ENCODE results near the gene L1CAM.
A peak's percentile ranks its signal among the peaks of the same experiment; 100 is the strongest.

The L1CAM gene

DNA sequence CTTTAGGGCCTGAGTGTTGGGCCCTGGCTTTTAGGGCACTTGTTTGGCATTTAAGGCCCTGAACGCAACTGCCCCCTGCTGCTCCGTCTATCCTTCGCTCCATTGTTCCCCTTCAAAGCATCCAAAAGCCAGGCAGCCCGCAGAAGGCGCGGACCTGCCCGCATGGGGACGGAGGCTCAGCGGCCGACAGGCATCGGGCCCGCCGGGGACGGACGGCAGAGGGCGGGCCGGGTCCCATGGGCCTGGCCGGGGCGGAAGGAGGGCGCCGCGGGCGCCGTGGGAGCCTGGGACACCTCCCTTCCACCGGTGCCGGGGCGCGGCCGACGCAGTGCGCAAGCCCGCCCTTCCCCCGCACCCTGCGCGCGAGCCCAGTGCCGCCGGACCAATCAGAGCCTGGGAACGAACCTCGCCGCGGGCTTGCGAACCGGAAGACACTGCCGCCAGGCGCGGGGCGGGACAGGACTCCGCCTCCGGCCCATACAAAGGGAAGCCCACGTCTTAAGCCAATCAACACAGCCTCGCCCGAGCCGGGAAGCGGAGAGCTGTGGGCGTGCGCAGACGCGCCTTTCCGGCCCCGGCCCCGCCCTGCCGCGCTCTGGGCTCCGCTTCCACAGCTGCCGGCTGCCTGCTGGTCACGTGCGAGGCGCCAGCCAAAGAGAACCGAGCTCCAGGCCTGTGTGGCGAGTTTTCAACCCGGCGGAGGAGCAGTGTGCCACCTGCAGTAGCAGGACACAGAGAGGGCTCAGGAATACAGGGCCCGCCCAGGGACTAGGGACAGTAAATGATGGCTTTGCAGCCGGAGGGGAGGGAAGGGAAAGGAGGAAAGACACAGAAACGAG is 42.2 kb upstream of the L1CAM start:
- peaks cover 39% of the 10 kb centered on the region for H3K4me1 Mint-ChIP-seq
- H3K27ac Mint-ChIP-seq = peak overlapping the region; percentile 93
- peak; percentile 73 to 88 for DNase-seq (ENCODE audit: low spot score in 2 of 2)
- ATAC-seq = peak; percentile 88
- H3K4me3 Mint-ChIP-seq = peak overlapping the region; percentile 90
- H3K9me3 Mint-ChIP-seq = no peaks in the 10 kb centered on the region
- peaks cover 51% of the 10 kb centered on the region for H3K36me3 Mint-ChIP-seq

DNA sequence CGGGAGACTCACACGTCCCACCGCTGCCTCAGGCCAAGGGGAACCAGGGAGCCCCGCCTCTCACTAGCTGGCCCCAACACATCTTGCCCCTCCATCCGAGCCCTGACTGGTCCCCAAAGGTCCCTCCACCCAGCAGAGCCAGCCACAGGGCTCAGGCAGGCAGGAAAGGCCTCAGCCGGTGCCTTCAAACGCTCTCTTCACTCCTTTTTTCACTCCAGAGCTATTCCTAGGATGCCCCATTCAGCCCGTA is 41.6 kb upstream of the L1CAM start:
- Mint-ChIP-seq H3K36me3 (peaks cover 48% of the 10 kb centered on the region), H3K27ac (peak overlapping the region; percentile 93), H3K4me1 (peaks cover 44% of the 10 kb centered on the region), H3K9me3 (no peaks in the 10 kb centered on the region), H3K4me3 (peak overlapping the region; percentile 90)
- ATAC-seq (no peak), DNase-seq (ENCODE audit: low spot score in 2 of 2) (no peak)

DNA sequence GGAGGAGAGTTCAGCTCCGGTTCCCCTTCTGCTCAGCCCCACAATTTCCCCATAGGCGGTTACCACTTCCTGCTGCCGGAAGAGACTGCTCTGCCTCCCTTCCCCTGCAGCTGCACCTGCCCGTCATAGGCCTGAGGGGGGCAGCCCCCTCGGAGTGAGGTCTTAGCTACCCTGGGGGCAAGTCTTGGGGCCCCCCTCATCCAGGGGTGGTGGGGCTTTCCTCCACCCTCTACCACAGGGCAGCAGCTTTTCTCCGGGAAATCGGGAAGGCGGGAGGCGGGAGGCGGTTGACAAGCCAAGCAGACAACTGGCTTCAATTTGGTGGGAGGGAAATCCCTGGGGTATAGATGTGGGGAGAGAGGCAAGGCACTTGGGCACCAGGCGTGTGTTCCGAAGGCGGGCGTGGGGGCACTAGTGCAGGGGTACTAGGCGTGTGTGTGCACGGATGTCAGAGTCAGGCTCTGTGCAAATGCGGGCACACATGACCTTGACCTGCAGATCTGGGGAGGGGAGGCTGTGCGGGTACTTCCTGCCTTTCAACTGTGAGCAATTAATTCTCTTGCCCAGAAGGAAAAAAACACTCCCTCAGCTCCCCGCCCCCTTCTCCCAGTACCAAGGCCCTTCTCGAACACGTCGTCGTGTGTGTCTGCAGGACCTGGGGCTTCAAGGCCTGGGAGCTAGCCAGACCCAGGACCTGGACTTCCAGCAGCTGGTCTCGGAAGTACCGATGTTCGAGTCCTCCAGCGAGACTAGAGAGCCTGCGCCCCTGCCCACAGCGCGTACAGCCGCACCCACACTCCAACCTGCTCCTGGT is 41.1 kb upstream of the L1CAM start:
- ATAC-seq (peak; percentile 62), DNase-seq (ENCODE audit: low spot score in 2 of 2) (no peak)
- H3K27ac Mint-ChIP-seq = peak overlapping the region; percentile 93
- peaks cover 49% of the 10 kb centered on the region for H3K4me1 Mint-ChIP-seq
- no peaks in the 10 kb centered on the region for H3K9me3 Mint-ChIP-seq
- peaks cover 43% of the 10 kb centered on the region for H3K36me3 Mint-ChIP-seq
- H3K4me3 Mint-ChIP-seq = peak overlapping the region; percentile 90

DNA sequence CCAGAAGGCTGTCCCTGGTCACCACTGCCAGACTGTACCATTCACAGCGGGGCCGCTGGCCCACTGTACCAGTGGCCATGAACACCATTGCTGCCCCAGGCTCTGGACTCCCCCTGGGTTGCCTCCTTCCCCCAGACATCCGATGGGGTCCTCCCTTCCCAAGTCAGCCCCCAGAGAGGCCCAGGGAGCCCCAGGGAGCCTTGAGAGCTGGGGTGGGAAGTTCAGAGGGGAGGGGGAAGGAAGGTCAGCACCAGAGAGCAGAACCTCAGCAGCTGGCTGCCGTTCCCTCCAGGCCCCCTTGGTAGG is 40.5 kb upstream of the L1CAM start:
- peaks cover 37% of the 10 kb centered on the region for H3K36me3 Mint-ChIP-seq
- H3K4me1 Mint-ChIP-seq = peaks cover 49% of the 10 kb centered on the region
- ATAC-seq = peak; percentile 2
- no peaks in the 10 kb centered on the region for H3K9me3 Mint-ChIP-seq
- peak overlapping the region; percentile 93 for H3K27ac Mint-ChIP-seq
- DNase-seq (ENCODE audit: low spot score in 2 of 2) = peak in 1 of 2 donors; percentile 34
- peak overlapping the region; percentile 90 for H3K4me3 Mint-ChIP-seq

DNA sequence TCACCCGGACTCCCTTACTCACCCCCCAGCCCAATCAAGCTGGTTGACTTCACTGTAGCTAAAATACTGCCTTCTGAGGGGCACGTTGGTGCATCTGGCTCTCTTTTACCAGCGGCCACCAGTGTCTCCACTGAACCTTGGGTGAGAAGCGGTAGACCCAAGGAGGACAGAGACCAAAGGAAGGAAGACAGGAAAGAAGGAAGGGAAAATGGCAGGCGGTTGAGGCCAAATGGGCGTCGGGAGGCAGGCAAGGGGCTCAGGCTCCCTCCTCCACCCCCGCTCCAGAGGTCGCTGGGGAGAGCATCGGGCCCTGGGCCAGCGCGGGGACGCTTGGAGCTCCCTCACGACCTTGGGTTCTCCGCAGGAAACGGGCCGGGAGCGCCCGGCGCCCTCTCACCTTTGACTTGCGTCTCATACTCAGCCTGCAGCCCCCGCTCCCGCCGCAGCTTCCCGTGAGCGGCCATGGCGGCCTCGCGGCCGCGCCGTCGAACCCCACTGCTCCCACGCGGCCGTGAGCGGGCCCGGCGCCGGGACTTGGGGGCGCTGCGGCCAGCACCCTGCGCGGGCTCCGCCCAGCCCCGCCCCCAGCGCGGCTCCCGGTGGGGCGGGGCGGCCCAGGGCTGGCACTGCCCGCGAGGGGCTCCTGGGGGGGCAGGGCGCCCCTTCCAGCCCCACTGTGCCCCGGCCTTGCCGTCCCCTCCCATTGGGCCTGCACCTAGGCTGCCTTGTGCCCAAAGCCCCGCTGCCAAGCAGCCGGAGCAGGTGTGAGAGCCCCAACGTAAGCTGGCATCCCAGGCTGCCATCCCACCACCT is 40.0 kb upstream of the L1CAM start, which contains the start of gene ARHGAP4:
Gene ARHGAP4 (minus strand): TSS at position 526 of the 813 bp plus-strand sequence. CDS start 62 bp downstream, at position 464.
- peaks cover 44% of the 10 kb centered on the region for H3K4me1 Mint-ChIP-seq
- H3K4me3 Mint-ChIP-seq = peak within 1 kb of the TSS; percentile 90
- no peaks in the 10 kb centered on the region for H3K9me3 Mint-ChIP-seq
- H3K36me3 Mint-ChIP-seq = peaks cover 32% of the 10 kb centered on the region
- DNase-seq (ENCODE audit: low spot score in 2 of 2) = peak; percentile 26 to 76
- peak within 1 kb of the TSS; percentile 93 for H3K27ac Mint-ChIP-seq
- ATAC-seq = peak; percentile 25

DNA sequence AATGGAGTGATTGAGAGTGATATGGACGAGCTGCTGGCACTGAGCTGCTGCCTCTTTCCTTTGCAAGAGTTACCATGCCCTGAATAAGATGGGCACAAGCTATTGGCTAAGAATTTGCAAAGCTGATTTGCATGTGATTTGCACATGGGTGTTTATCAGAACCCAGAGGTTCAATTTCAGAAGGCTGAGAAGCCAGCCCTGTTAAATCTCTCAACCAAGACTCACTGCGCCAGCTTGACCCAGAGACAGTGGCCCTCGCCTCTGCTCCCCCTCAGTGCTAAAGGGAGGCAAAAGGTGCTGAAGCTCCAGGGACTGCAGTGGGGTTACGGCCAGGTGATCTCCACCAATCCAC is 39.4 kb upstream of the L1CAM start:
- Mint-ChIP-seq H3K36me3 (peaks cover 32% of the 10 kb centered on the region), H3K9me3 (no peaks in the 10 kb centered on the region), H3K4me3 (peak overlapping the region; percentile 90), H3K27ac (peak overlapping the region; percentile 93), H3K4me1 (peaks cover 44% of the 10 kb centered on the region)
- peak in 1 of 2 donors; percentile 63 for DNase-seq (ENCODE audit: low spot score in 2 of 2)
- no peak for ATAC-seq

DNA sequence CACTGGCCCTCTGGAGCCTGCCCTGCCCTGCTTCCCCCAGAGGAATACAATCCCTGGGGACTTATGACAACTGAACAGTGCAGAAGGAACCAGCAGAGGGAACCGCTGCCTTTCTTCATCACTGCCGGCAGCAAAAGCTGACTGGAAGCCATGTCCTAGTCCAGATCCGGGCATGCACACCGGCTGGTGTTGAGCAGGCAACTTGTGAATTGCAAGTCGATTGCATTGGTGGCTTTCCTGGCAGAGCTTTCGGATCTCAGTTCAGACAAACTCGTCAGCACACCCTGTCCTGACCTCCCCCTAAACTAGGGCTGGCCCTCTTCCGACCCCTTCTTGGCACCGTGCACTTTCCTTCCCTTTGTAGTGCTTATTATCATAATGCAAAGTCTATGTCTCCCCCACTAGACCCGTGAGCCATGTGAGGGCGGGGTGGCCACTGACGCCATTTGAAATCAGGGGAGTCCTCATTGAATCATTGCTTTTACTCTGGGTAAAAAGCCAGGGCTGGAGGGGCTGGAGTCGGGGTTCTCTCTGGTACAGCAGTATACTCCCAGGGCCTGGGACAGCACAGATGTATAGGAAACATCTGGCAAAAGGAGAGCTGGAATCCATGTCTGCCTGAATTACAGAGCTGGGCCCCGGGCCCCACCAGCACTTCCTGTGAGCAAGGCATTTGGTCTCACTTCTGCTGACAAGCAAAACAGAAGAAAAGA is 38.3 kb upstream of the L1CAM start:
- ATAC-seq = no peak
- peaks cover 42% of the 10 kb centered on the region for H3K36me3 Mint-ChIP-seq
- DNase-seq (ENCODE audit: low spot score in 2 of 2) = no peak
- H3K9me3 Mint-ChIP-seq = no peaks in the 10 kb centered on the region
- peak overlapping the region; percentile 90 for H3K4me3 Mint-ChIP-seq
- peak overlapping the region; percentile 93 for H3K27ac Mint-ChIP-seq
- H3K4me1 Mint-ChIP-seq = peaks cover 44% of the 10 kb centered on the region

DNA sequence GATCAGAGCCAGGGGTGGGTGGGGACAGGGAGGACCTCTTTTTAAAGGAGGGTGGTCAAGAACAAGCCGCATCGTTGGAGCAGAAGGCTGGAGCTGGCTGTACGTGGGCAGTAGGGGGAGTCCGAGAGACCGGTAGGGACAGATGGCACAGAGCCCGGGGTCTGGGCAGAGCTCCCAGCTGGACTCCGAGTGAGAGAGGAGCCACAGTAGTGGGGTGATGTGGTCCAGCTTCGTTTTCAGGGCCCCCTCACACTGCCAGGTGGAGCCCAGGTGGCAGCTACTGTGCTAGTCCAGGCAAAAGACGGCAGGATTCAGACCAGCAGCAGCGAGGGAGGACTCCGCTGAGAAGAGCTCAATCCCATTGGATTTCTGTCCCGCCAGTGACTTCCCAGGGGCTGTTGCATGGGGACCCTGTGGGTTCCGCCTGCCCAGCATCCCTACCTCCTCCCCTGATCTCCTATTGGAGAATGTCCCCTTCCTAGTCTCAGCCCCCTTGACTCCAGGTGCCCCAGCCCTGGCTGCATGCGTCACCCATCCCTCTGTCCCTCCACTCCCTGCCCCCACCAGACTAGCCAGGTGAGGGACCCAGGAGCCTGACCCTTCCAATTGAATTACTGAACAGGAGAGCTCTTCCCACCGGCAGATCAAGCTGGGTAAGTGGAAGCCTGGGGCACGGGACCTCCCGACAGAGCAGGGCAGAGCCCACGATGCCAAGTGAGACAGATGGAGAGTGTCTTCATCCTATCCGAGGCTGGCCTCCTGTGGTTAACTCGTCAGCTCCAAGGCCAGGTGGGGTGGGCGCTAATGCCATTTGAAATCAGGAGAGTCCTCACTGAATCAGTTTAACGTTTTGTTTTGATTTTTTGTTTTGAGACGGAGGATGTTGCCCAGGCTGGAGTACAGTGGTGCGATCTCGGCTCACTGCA is 37.2 kb upstream of the L1CAM start:
- peak overlapping the region; percentile 93 for H3K27ac Mint-ChIP-seq
- DNase-seq (ENCODE audit: low spot score in 2 of 2) (no peak), ATAC-seq (no peak)
- peaks cover 32% of the 10 kb centered on the region for H3K36me3 Mint-ChIP-seq
- peaks cover 39% of the 10 kb centered on the region for H3K4me1 Mint-ChIP-seq
- H3K4me3 Mint-ChIP-seq = peak overlapping the region; percentile 90
- H3K9me3 Mint-ChIP-seq = no peaks in the 10 kb centered on the region

DNA sequence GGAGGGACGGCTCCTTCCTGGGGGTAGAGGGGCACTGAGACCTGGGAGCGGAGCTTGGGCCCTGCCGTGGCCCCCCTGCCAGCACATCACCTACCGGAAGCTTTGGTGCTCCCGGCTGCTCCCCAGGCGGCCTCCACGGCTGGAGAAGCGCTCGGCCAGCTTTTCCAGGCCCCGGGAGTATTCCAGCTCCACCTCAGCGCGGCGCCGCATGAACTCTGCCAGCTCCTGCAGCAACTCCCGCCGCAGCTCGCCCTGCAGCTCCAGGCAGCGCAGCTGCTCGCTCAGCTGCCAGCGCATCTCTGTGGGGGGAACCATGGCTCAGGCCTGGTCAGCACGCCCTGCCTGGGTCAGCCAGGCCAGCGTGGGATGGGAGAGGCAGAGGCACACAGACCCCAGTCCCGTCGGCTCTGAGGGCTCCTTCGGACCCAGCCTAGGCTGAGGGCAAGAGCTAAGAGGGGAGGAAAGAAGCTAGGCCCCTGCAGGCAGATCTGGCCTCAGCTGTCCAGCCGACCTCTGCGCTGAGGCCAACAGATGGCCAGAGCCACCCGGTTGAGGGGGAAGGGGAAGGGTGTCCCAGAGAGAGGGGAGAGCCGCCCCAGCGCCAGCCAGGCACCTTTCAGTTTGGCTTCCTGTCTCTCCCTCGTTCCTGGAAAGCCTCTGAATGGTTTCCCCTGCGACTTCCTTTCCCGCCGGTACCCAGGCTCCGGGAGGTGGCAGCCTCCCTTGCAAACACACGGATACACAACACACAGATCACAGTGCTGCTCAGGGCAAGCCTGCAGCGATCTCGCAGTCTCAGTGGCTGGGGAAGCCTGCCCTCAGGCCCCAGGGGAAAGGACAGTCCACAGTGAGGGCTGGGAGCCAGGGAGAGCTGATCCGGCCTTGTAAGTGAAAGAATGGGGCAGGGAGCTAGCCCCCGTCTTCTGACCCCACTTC is 35.8 kb upstream of the L1CAM start:
- DNase-seq (ENCODE audit: low spot score in 2 of 2) (no peak), ATAC-seq (no peak)
- Mint-ChIP-seq H3K9me3 (no peaks in the 10 kb centered on the region), H3K36me3 (peaks cover 40% of the 10 kb centered on the region), H3K4me3 (peak overlapping the region; percentile 90), H3K27ac (peak overlapping the region; percentile 93), H3K4me1 (peaks cover 40% of the 10 kb centered on the region)

DNA sequence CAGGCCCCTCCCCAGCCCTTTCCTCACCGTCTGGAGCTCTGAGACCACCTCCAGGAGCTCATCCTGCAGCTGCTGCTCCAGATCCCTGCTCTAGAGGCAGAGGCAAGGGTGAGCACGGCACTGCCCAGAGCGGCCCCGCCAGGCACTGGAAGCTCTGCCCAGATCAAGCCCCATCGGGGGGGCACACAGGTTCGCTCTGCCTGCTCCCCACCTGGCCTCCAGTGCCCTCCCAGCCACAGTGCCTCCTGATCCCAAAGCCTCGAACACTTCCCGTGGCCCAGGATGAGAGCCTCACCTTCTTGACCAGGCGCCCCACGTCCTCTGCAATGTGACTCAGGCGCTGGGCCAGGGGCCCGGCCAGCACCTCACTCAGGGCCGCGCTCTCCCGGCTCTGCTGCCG is 35.1 kb upstream of the L1CAM start:
- DNase-seq (ENCODE audit: low spot score in 2 of 2) (no peak), ATAC-seq (no peak)
- Mint-ChIP-seq H3K36me3 (peaks cover 45% of the 10 kb centered on the region), H3K4me3 (no peak overlapping the region), H3K27ac (peak overlapping the region; percentile 12), H3K9me3 (no peaks in the 10 kb centered on the region), H3K4me1 (peaks cover 43% of the 10 kb centered on the region)

DNA sequence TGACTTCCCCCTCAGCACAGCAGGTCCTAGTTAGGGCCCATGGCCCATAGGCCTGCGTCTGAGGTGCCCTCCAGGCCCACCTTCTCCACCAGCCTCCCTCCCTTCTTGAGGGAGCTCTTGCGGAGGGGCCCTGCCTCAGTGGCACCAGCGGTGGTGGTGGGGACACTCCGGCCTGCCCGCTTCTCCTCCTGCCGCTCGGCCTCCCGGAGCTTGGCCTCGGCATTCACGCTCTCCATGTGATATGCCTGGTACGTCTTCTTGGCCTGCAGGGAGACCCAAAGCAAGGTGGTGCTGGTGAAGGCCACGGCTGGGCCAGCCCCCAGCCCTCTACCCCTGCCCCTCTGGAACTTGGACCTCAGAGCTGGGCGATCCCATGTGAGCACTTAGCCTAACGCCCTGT is 34.6 kb upstream of the L1CAM start:
- peaks cover 50% of the 10 kb centered on the region for H3K36me3 Mint-ChIP-seq
- peaks cover 40% of the 10 kb centered on the region for H3K4me1 Mint-ChIP-seq
- no peaks in the 10 kb centered on the region for H3K9me3 Mint-ChIP-seq
- DNase-seq (ENCODE audit: low spot score in 2 of 2) (no peak), ATAC-seq (no peak)
- no peak overlapping the region for H3K4me3 Mint-ChIP-seq
- peak overlapping the region; percentile 12 for H3K27ac Mint-ChIP-seq

DNA sequence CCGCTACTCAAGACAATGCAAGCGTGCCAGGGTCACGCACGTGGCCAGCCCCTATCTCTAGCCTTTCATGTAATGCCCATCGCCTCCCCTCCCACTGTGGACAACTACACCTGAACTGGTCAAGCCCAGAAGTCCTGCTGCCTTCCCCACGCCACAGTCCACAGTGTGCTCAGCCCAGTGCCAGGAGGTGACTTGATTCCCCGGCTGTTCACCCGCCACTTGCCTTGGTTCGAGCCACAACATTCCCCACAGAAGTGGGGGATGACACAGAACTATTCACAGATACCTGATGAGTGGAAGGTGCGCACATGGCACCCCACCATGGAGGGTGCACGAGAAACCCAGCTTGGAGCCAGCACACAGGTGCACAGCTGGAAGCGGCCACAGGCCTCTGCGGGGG is 33.3 kb upstream of the L1CAM start:
- Mint-ChIP-seq H3K4me3 (no peak overlapping the region), H3K36me3 (peaks cover 54% of the 10 kb centered on the region), H3K9me3 (no peaks in the 10 kb centered on the region), H3K27ac (no peak overlapping the region), H3K4me1 (peaks cover 32% of the 10 kb centered on the region)
- DNase-seq (ENCODE audit: low spot score in 2 of 2) (no peak), ATAC-seq (no peak)

DNA sequence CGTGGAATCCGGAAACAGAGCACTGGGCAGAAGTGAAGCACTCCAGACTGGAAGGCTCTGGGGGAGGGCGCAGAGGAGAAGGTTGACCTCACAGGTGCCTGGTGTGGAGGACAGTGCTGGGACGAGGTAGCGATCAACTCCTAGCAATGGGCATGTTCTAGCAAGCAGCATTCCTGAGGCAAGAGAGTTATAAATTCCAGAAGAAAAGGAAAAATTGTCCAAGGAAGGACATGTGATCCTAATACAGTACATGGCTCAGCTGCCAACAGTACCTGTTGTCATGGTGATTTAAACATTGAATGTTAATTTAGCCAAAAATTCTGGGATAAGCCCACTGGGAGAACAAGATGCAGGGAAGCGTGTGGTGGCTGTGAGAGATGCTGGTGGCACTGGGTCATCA is 31.9 kb upstream of the L1CAM start:
- ATAC-seq (no peak), DNase-seq (ENCODE audit: low spot score in 2 of 2) (no peak)
- no peak overlapping the region for H3K4me3 Mint-ChIP-seq
- peaks cover 21% of the 10 kb centered on the region for H3K4me1 Mint-ChIP-seq
- no peak overlapping the region for H3K27ac Mint-ChIP-seq
- no peaks in the 10 kb centered on the region for H3K9me3 Mint-ChIP-seq
- peaks cover 56% of the 10 kb centered on the region for H3K36me3 Mint-ChIP-seq
